HepG2 (cell line): ENCODE results near the gene FHIP2A. TPM values are rescaled to one million over a fixed set of nuclear protein-coding genes. Genes with fewer than 3 reads are reported as not detected.

Experiments used
- MNT ChIP-seq: fragments of 450-650 bp; IDR thresholded peaks from 2 replicates; pipeline ENCODE4 v1.6.1; 2016
- STAT6 ChIP-seq: sonication (generic); formaldehyde crosslinking; IDR thresholded peaks from 2 replicates; pipeline ENCODE4 v1.4.0; 2020; ENCODE audit warnings: missing genetic modification reagents, mild to moderate bottlenecking, borderline replicate concordance
- ZMYM3 ChIP-seq: sonication (generic); formaldehyde crosslinking; IDR thresholded peaks from 2 replicates; pipeline ENCODE4 v1.5.1; 2020; ENCODE audit warnings: mild to moderate bottlenecking, missing genetic modification reagents
- polyA plus RNA-seq, 8 experiments: library from polyadenylated mRNA; depleted of rRNA in 3 of 8; stranded (reverse) in 7 of 8; unstranded in 1 of 8; fragments of >200 nt; fragmentation: Illumina TruSeq in 4 of 8; extraction: Trizol in 4 of 8; gene quantifications; 2 replicates each; pipeline versions ENCODE4 v1.2.1 to v1.2.3, GENCODE V29; 2011 to 2016; ENCODE audit warnings: low read depth in 4 of 8, missing spikeins in 1 of 8, mixed read lengths in 1 of 8; ENCODE audit not compliant: insufficient read depth in 1 of 8
- total RNA-seq, 5 experiments: library from RNA; depleted of rRNA; stranded (reverse); fragments of >200 nt; fragmentation: Illumina TruSeq; extraction: Trizol; gene quantifications; 2 replicates each; pipeline ENCODE4 v1.2.3, GENCODE V29; 2016; ENCODE audit warnings: low read depth in 1 of 5

The FHIP2A gene
- total and polyA plus RNA-seq, 2 of the 13 experiments (the other 11 are each of a cell fraction or from before 2014, with no cell fraction given) = 6.5 to 8.3 TPM

GRCh38 chr10:114871379-114871778 lies 49.8 kb downstream of the FHIP2A start (continued):
- TF ChIP-seq STAT6 (CRISPR knock-in tag) (no peak), ZMYM3 (CRISPR knock-in tag) (no peak), MNT (no peak)
- TF ChIP-seq, all 625 proteins: peak for 0

Other genes starting within 250 kb of the FHIP2A start
- 59.4 and 98.7 TPM in 2 replicates for gene ABLIM1, start 163.5 kb upstream of the FHIP2A start, total RNA-seq (2016; rRNA removed; fragmentation: Illumina TruSeq; extraction: Trizol)
- 68.6 and 92.7 TPM in 2 replicates for gene ABLIM1, start 163.5 kb upstream of the FHIP2A start, polyA plus RNA-seq (2011; rRNA removed)
- 38.9 and 47.8 TPM in 2 replicates for gene TRUB1, start 116.4 kb downstream of the FHIP2A start, total RNA-seq (2016; rRNA removed; fragmentation: Illumina TruSeq; extraction: Trizol)
- gene TRUB1, start 116.4 kb downstream of the FHIP2A start, polyA plus RNA-seq (2011; rRNA removed) = 7.6 and 10.6 TPM in 2 replicates